BJ (cell line): Measurements from ENCODE around the gene SNURF. TPM values are rescaled to one million over a fixed set of nuclear protein-coding genes. Genes with fewer than 3 reads are reported as not detected.
"Not testable (repeated sequence)": the region's sequence is repeated elsewhere in the genome, so short reads cannot be mapped to it uniquely, and the experiment has no call there.

Experiments
- CTCF ChIA-PET: fragments of 350-600 bp; formaldehyde crosslinking; extraction: SDS; loops from one replicate; lab custom pipeline; 2021; ENCODE audit warnings: antibody characterized with exemption, inconsistent platforms; lab: Yijun Ruan, JAX
- POLR2A ChIA-PET: fragments of 300-600 bp; sonication (Branson Sonifier 250); formaldehyde crosslinking; extraction: SDS; loops from one replicate; lab custom pipeline; 2021; ENCODE audit warnings: antibody characterized with exemption; lab: Charles Lee
- DNase-seq: peaks from one replicate; pipeline ENCODE4 v3.0.0-alpha.2; 2011; ENCODE audit warnings: low read depth
- H3K27me3 ChIP-seq: 2 replicates; pipeline ENCODE4 v1.6.0; 2011; ENCODE audit warnings: low read length; ENCODE audit not compliant: control insufficient read depth, insufficient read depth
- H3K36me3 ChIP-seq: 2 replicates; pipeline ENCODE4 v1.5.1; 2011; ENCODE audit warnings: low read length; ENCODE audit not compliant: control insufficient read depth, insufficient read depth
- H3K4me3 ChIP-seq: 2 replicates; pipeline ENCODE4 v1.5.1; 2011; ENCODE audit warnings: low read depth, mild to moderate bottlenecking, control low read depth, low read length
- polyA plus RNA-seq: library from polyadenylated mRNA; depleted of rRNA; stranded (reverse); fragments of >200 nt; gene quantifications from 2 replicates; pipeline ENCODE4 v1.2.3, GENCODE V29; 2011
- TF ChIP-seq, protein P1 (sequence below): IDR thresholded peaks from 2 replicates; pipeline ENCODE4 v1.5.1; 2011; ENCODE audit warnings: low read depth, mild to moderate bottlenecking, control low read depth, inconsistent platforms, low read length, moderate library complexity; ENCODE audit not compliant: insufficient read depth

The SNURF gene
- polyA plus RNA-seq, 1 experiment, result 3.1 TPM

DNA sequence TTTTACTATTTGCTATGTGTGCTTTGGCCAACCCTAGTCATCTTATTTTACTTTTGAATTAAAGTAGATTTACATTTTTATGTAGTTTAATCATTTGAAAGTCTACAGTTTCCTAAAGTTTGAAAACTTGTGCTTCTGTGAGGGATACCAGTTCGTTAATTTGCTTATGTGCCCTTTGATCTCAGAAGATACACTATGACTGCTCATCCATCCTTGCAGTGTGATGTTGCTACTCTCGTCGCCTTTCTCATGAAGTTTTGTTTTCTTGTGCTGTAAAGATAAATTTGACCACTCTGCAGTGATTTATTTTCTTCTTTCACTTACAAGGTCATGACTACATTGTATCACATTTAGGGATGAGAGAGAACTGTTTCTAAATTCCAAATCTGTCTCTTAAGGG lies 16.3 kb downstream of the SNURF start:
- ChIA-PET POLR2A (no interaction called here), CTCF (no interaction called here)
- TF ChIP-seq, protein P1, sequence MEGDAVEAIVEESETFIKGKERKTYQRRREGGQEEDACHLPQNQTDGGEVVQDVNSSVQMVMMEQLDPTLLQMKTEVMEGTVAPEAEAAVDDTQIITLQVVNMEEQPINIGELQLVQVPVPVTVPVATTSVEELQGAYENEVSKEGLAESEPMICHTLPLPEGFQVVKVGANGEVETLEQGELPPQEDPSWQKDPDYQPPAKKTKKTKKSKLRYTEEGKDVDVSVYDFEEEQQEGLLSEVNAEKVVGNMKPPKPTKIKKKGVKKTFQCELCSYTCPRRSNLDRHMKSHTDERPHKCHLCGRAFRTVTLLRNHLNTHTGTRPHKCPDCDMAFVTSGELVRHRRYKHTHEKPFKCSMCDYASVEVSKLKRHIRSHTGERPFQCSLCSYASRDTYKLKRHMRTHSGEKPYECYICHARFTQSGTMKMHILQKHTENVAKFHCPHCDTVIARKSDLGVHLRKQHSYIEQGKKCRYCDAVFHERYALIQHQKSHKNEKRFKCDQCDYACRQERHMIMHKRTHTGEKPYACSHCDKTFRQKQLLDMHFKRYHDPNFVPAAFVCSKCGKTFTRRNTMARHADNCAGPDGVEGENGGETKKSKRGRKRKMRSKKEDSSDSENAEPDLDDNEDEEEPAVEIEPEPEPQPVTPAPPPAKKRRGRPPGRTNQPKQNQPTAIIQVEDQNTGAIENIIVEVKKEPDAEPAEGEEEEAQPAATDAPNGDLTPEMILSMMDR, result no peak
- Histone ChIP-seq H3K36me3 (no peaks in the 10 kb centered on the region; the same call in 1 of the 2 replicates), H3K27me3 (no peaks in the 10 kb centered on the region), H3K4me3 (no peak overlapping the region)
- no peak for DNase-seq

DNA sequence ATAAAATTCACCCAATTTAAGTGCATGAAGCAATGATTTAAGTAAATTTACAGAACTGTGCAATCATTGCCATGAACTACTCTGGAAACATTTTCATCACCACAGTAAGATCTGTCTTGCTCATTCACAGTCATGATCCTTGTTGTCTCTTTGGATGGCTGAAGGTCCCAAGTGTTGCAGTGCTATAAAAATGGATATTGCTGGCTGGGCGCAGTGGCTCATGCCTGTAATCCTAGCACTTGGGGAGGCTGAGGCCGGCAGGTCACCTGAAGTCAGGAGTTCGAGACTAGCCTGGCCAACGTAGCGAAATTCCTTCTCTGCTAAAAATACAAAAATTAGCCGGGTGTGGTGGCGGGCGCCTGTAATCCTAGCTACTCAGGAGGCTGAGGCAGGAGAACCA lies 17.0 kb downstream of the SNURF start:
- CTCF ChIA-PET, result no interaction called here

DNA sequence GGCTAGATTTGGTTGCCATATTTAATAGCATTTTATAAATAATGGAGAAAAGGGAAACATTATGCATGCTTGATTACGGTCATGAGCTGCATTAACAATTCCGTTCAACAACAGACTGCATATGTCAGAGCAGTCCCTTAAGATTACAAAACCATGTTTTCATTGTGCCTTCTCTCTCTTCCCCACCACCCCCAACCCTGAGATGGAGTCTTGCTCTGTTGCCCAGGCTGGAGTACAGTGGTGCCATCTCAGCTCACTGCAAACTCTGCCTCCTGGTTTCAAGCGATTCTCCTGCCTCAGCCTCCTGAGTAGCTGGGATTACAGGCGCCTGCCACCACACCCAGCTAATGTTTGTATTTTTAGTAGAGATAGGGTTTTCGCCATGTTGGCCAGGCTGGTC lies 17.9 kb downstream of the SNURF start:
- DNase-seq, H3K4me3 ChIP-seq, H3K36me3 ChIP-seq, H3K27me3 ChIP-seq, CTCF ChIA-PET, POLR2A ChIA-PET: not testable (repeated sequence)

More for the DNA sequence above, 17.0 kb downstream of the SNURF start:
- POLR2A ChIA-PET, result no interaction called here
- TF ChIP-seq, protein P1, result no peak
- Histone ChIP-seq H3K27me3 (no peaks in the 10 kb centered on the region), H3K4me3 (no peak overlapping the region), H3K36me3 (peaks cover under 1% of the 10 kb centered on the region; the same call in 1 of the 2 replicates)
- DNase-seq, result no peak

DNA sequence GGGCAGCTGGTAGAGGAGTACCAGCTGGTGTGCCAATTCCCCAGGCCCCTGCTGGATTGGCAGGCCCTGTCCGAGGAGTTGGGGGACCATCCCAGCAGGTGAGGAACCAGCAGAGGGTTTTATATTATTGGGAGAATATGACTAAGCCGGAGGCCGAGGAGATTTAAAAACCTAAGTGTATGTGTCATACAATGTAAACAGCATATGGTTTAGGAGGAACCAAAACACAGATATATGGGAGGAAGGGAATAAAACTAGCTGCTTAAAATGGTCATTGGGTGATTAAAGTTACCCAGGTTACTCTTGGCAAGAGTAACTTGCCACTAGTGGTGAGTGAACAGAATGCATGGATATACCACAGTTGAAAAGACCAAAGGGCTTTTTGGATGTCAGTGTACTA lies 22.1 kb downstream of the SNURF start:
- Histone ChIP-seq H3K4me3 (no peak overlapping the region), H3K27me3 (no peaks in the 10 kb centered on the region), H3K36me3 (peaks cover 1% of the 10 kb centered on the region; the same call in 1 of the 2 replicates)
- CTCF ChIA-PET, result interaction anchor here (0.6 kb wide), 1 partner anchor 30 kb away, joined by 3 read pairs; no protein-coding TSS in a partner anchor
- TF ChIP-seq, protein P1, result no peak
- POLR2A ChIA-PET, result no interaction called here
- no peak for DNase-seq

DNA sequence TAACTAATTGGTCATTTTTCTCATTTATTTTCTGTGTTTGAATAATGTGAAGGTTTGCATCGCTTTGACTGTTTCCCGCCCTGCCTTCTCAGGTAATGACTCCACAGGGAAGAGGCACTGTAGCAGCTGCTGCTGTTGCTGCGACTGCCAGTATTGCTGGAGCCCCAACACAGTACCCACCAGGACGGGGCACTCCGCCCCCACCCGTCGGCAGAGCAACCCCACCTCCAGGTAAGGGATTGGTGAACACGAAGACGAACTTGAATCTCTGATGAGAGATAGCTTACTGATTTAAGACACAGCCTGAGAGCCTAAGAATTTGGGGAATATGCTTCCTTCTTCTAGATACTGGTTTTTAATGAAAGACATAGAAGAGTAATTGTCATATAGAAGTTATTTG lies 22.9 kb downstream of the SNURF start:
- peaks cover 1% of the 10 kb centered on the region; the same call in 1 of the 2 replicates for H3K36me3 ChIP-seq
- no peak overlapping the region for H3K4me3 ChIP-seq
- TF ChIP-seq, protein P1, result no peak
- H3K27me3 ChIP-seq, result no peaks in the 10 kb centered on the region
- DNase-seq, result no peak
- POLR2A ChIA-PET, result no interaction called here
- CTCF ChIA-PET, result interaction anchor here (0.6 kb wide), 1 partner anchor 29 kb away, joined by 3 read pairs; no protein-coding TSS in a partner anchor

DNA sequence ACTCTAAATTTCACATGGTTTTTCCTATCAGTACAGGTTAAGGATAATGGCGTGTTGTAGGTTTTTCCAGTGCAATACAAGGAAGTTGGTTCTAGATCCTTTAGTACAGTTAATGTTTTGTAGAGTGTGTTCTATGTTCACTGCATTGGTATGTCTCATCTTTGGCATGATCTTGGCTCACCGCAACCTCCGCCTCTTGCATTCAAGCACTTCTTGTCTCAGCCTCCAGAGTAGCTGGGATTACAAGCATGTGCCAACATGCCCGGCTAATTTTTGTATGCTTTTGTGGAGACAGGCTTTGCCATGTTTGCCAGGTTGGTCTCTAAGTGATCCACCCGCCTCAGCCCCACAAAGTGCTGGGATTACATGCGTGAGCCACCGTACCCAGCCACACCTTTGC lies 30.4 kb downstream of the SNURF start:
- ChIA-PET POLR2A (no interaction called here), CTCF (no interaction called here)
- TF ChIP-seq, protein P1, result no peak
- Histone ChIP-seq H3K36me3 (no peaks in the 10 kb centered on the region), H3K4me3 (no peak overlapping the region), H3K27me3 (no peaks in the 10 kb centered on the region)
- no peak for DNase-seq
